GM18520 (cell line): ENCODE data around the gene SOD3.

Experiments
- ATAC-seq: cut with Tn5 transposase; IDR thresholded peaks from one replicate; pipeline ENCODE4 v1.9.1; 2021; ENCODE audit not compliant: unreplicated experiment

The SOD3 gene

GRCh38 chr4:24774452-24774851 is 20.9 kb upstream of the SOD3 start:
- ATAC-seq: no peak

GRCh38 chr4:24775032-24775605 is 20.3 kb upstream of the SOD3 start:
- ATAC-seq: no peak

DNA sequence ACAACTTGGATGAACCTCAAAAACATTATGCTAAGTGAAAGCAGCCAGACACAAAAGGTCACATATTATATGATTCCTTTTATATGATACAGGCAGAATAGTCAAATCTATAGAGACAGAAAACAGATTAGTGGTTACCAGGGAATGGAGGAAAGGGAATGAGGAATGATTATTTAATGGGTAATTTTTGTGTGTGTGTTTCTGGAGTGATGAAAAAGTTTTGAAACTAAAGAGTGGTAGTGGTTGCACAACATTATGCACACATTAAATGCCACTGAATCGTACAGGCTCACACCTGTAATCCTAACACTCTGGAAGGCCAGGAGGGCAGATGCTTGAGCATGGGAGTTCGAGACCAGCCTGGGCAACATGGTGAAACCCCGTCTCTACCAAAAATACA is 19.6 kb upstream of the SOD3 start:
- no peak for ATAC-seq

- ATAC-seq: no peak
Measured at GRCh38 chr4:24777536-24778463, 17.6 kb upstream of the SOD3 start.

- ATAC-seq: no peak
Measured at GRCh38 chr4:24778464-24779225, 16.7 kb upstream of the SOD3 start.

- ATAC-seq: no peak
Measured at GRCh38 chr4:24780936-24781495, 14.4 kb upstream of the SOD3 start.

DNA sequence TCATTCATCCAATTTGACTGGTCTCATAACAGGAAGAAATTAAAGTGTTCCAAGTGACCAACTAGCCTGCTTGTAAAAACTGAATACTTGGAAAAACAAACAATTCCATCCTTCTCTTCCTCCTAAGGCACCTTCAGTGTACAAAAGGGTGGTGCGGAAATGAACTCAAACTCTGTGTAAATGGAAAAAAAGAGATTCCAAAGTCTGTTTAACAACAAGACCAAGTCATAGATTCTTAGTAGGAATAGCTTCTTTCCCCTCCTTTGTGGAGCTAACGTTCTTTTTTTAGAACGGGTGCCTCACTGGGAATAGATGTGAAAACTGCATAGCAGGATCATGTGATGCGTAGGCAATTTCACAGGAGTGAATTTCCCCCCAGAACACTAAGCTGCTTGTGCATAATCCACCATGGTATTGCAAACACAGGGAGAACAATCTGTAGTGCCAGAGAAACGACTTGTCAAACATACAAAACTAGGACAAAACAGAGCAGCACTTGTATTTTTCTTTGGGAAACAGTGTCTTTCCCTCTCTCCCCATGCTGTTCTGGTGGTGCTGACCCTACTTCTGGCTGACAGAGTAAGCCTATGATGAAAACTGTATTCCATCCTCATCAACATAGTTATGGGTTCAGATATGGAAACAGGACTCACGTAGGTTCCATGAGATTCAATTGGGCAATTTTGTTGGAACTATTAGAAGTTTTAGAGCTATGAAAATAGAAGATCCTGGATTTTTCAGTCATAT is 13.2 kb upstream of the SOD3 start:
- no peak for ATAC-seq

DNA sequence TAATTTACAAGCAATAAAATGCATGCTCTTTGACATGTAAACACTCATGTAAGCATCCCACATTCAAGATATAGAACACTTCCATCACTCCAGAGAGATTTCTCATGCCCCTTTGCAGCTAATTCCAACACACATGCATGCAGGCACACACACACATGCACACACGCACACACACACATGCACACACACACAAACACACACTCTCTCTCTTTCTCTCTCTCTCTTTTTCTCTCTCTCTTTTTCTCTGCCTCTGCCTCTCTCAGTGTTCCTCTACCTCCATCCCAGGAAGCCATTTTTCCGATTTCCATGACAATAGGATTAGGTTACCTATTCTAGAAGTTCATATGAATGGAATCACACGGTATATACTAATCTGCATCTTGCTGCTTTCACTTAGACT is 11.9 kb upstream of the SOD3 start:
- no peak for ATAC-seq

DNA sequence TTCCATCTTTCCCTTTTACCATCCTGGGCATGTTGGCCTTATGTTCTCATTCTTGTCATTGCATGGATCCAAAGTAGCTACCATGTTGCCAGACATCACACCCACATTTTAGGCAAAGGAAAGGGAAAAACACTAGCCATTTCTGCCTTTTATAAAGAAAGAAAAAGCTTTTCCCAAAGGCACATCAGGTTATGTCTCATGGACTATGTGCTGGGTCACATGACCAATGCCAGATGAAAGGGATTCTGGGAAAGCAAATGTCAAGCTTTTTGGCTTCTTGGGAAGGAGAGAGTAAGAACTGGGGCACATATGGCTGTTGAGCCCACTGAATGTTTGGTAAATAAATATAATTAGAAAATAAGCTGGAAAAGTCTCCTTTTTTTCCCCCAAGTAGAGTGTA is 4.3 kb upstream of the SOD3 start:
- no peak for ATAC-seq

- ATAC-seq: no peak
Measured at GRCh38 chr4:24792552-24792951, 2.8 kb upstream of the SOD3 start.

GRCh38 chr4:24793219-24794005 is 2.0 kb upstream of the SOD3 start:
- ATAC-seq: no peak

DNA sequence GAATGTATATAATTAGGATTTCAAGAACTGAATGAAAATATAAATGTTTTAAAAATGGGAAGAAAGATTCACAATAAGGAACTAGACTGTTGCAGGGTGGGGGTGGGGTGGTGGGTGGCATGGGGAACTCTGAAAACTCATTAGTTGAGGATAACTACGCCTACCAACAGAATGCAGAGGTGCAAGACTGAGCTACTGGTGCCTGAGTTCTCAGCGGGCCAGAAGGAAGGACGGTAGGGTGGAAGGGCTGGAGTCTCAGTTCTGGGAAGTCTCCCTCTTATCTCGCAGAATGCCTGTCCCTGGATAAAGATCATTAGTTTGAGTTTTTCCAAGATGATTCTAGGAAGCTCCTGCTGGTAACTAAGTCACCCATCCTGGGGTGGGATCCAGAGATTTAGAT is 1.3 kb upstream of the SOD3 start:
- ATAC-seq: no peak

- ATAC-seq: no peak
Measured at GRCh38 chr4:24794480-24794879, 893 bp upstream of the SOD3 start.

DNA sequence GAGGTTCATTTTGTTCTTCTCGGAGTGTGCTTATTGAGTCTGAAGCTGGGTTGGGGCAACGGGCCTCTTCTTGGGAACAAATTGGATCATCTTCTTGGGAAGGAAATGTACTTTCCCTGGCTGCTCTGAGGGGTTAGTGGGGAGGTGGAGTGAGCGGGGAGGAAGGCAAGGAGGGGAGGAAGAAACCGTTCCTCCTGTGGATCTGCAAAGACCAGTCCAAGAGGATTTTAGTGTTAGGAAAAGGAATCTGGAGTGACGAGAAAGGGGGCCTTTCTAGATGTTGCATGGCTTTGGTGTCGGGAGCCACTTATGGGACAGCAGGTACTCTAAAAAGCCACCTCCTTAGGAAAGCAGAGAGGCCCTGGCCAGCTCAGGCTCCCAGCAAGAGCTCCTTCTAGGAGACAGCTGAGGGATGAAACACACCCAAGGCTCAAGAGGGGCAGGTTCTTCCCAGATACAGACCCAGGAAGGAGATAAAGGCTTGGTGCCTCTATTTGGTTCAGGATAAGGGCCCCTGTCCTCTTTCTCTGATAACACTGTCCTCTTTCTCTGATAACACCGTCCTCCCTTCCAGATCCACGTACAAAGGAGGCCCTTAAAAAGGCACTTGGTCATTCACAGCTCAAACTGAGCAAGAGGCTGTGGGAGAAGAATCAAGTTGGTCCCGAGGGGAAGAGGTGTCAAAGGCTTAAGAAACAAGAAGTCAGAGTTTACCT is 451 bp downstream of the SOD3 start:
- no peak for ATAC-seq

- ATAC-seq: no peak
Measured at GRCh38 chr4:24796620-24797019, 1.2 kb downstream of the SOD3 start.

- ATAC-seq: no peak
Measured at GRCh38 chr4:24798036-24798610, 2.8 kb downstream of the SOD3 start.

DNA sequence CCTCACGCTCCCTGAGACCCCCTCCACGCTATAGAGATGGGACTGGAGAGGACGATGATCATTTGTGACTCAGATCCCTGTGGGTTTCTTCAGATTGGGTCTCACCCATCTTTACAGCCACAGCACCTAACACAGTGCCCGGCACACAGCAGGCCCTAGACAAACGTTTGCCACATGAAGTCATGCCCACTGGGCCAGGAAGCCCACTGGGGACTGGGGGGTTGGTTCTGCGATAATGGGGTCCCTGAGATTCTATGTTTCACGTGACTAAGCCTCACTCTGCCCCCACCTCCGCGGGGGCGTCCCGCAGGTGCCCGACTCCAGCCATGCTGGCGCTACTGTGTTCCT is 3.8 kb downstream of the SOD3 start:
- no peak for ATAC-seq

DNA sequence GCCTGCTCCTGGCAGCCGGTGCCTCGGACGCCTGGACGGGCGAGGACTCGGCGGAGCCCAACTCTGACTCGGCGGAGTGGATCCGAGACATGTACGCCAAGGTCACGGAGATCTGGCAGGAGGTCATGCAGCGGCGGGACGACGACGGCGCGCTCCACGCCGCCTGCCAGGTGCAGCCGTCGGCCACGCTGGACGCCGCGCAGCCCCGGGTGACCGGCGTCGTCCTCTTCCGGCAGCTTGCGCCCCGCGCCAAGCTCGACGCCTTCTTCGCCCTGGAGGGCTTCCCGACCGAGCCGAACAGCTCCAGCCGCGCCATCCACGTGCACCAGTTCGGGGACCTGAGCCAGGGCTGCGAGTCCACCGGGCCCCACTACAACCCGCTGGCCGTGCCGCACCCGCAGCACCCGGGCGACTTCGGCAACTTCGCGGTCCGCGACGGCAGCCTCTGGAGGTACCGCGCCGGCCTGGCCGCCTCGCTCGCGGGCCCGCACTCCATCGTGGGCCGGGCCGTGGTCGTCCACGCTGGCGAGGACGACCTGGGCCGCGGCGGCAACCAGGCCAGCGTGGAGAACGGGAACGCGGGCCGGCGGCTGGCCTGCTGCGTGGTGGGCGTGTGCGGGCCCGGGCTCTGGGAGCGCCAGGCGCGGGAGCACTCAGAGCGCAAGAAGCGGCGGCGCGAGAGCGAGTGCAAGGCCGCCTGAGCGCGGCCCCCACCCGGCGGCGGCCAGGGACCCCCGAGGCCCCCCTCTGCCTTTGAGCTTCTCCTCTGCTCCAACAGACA is 4.4 kb downstream of the SOD3 start:
- ATAC-seq: no peak
